Neural progenitor cell (in vitro differentiated cells): Measurements from ENCODE around the gene PPP1R3G. TPM values are rescaled to one million over a fixed set of nuclear protein-coding genes. Genes with fewer than 3 reads are reported as not detected.

ENCODE experiments used
- DNase-seq: peaks from one replicate; pipeline ENCODE4 v3.0.0-alpha.2; 2016; ENCODE audit warnings: low spot score
- H2AFZ ChIP-seq: fragments of 200-600 bp; sonication (generic); replicated peaks from 2 replicates; pipeline ENCODE4 v1.6.1; 2016; ENCODE audit warnings: antibody characterized with exemption
- H3F3A ChIP-seq: fragments of 200-600 bp; sonication (generic); 2 replicates; pipeline ENCODE4 v1.6.1; 2016; ENCODE audit warnings: antibody characterized with exemption, low read depth
- H3K27ac ChIP-seq: fragments of 200-600 bp; sonication (generic); 2 replicates; pipeline ENCODE4 v1.5.1; 2016; ENCODE audit warnings: mild to moderate bottlenecking
- H3K27me3 ChIP-seq: fragments of 200-600 bp; sonication (generic); 2 replicates; pipeline ENCODE4 v1.6.1; 2016; ENCODE audit warnings: mild to moderate bottlenecking, moderate library complexity
- H3K36me3 ChIP-seq: fragments of 200-600 bp; sonication (generic); 2 replicates; pipeline ENCODE4 v1.5.1; 2016
- H3K4me1 ChIP-seq: fragments of 200-600 bp; sonication (generic); 2 replicates; pipeline ENCODE4 v1.6.1; 2016; ENCODE audit warnings: mixed run types
- H3K4me2 ChIP-seq: fragments of 200-600 bp; sonication (generic); 2 replicates; pipeline ENCODE4 v1.6.1; 2016
- H3K4me3 ChIP-seq: fragments of 200-600 bp; sonication (generic); 2 replicates; pipeline ENCODE4 v1.5.1; 2016
- H3K79me2 ChIP-seq: fragments of 200-600 bp; sonication (generic); 2 replicates; pipeline ENCODE4 v1.6.1; 2016; ENCODE audit warnings: low read depth
- H3K9ac ChIP-seq: fragments of 200-600 bp; sonication (generic); 2 replicates; pipeline ENCODE4 v1.6.1; 2016
- H3K9me3 ChIP-seq: fragments of 200-600 bp; sonication (generic); 2 replicates; pipeline ENCODE4 v1.5.1; 2016; ENCODE audit warnings: low read depth
- H4K20me1 ChIP-seq: fragments of 200-600 bp; sonication (generic); 2 replicates; pipeline ENCODE4 v1.6.1; 2016; ENCODE audit warnings: low read depth
- H3K27ac Mint-ChIP-seq: 3 replicates; pipeline ENCODE4 v1.8.0; 2021; ENCODE audit warnings: mixed read lengths
- H3K27me3 Mint-ChIP-seq: 2 replicates; pipeline ENCODE4 v1.8.0; 2022; ENCODE audit warnings: low read depth, mild to moderate bottlenecking, inconsistent platforms, moderate library complexity, mixed read lengths; ENCODE audit not compliant: insufficient read depth
- H3K36me3 Mint-ChIP-seq: 3 replicates; pipeline ENCODE4 v1.8.0; 2021; ENCODE audit warnings: mixed read lengths
- H3K4me1 Mint-ChIP-seq: 3 replicates; pipeline ENCODE4 v1.8.0; 2021; ENCODE audit warnings: mixed read lengths
- H3K4me3 Mint-ChIP-seq: 3 replicates; pipeline ENCODE4 v1.8.0; 2021; ENCODE audit warnings: mild to moderate bottlenecking, moderate library complexity, mixed read lengths
- H3K9me3 Mint-ChIP-seq: 3 replicates; pipeline ENCODE4 v1.8.0; 2020; ENCODE audit warnings: mixed read lengths
- EZH2 ChIP-seq: fragments of 200-600 bp; sonication (generic); IDR thresholded peaks from 2 replicates; pipeline ENCODE4 v1.6.1; 2017; ENCODE audit warnings: antibody characterized with exemption, mild to moderate bottlenecking, moderate library complexity
- EZH2phosphoT487 ChIP-seq: fragments of 200-600 bp; sonication (generic); IDR thresholded peaks from 2 replicates; pipeline ENCODE4 v1.6.1; 2017; ENCODE audit warnings: antibody characterized with exemption
- total RNA-seq: library from RNA; depleted of rRNA; stranded (reverse); fragments of >200 nt; gene quantifications from 2 replicates; pipeline ENCODE4 v1.2.3, GENCODE V29; 2015; ENCODE audit warnings: low replicate concordance
- TF ChIP-seq, protein P1 (sequence below): fragments of 200-600 bp; sonication (generic); IDR thresholded peaks from 2 replicates; pipeline ENCODE4 v1.5.1; 2017; ENCODE audit warnings: antibody characterized with exemption, mild to moderate bottlenecking

The PPP1R3G gene
- total RNA-seq, 1 donor from 2014 or later: 0.36 TPM

DNA sequence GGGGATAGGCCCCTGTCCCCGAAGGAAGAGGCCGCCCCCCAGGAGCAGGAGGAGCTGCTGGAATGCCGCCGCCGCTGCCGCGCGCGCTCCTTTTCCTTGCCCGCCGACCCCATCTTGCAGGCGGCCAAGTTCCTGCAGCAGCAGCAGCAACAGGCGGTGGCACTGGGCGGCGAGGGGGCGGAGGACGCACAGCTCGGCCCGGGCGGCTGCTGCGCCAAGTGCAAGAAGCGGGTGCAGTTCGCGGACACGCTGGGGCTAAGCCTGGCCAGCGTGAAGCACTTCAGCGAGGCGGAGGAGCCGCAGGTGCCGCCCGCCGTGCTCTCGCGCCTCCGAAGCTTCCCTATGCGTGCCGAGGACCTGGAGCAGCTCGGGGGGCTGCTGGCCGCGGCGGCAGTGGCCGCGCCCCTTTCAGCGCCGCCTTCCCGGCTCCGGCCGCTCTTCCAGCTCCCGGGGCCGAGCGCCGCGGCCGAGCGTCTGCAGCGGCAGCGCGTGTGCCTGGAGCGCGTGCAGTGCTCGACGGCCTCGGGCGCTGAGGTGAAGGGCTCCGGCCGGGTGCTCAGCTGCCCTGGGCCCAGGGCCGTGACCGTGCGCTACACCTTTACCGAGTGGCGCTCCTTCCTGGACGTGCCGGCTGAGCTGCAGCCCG, 630 bp downstream of the PPP1R3G start:
- Histone ChIP-seq H3K4me1 (peaks cover 20% of the 10 kb centered on the region), H3K36me3 (no peaks in the 10 kb centered on the region), H3K9ac (no peak overlapping the region), H3K9me3 (no peaks in the 10 kb centered on the region), H3K27ac (no peak overlapping the region), H3K27me3 (peaks cover 86% of the 10 kb centered on the region), H4K20me1 (peaks cover 5% of the 10 kb centered on the region), H3F3A (peaks cover 7% of the 10 kb centered on the region), H3K4me3 (peak overlapping the region; percentile 57), H3K79me2 (no peaks in the 10 kb centered on the region), H2AFZ (peak overlapping the region; percentile 92), H3K4me2 (peak overlapping the region; percentile 85)
- no peak overlapping the region for H3K27ac Mint-ChIP-seq
- H3K9me3 Mint-ChIP-seq: peaks cover 2% of the 10 kb centered on the region
- peak; percentile 73 for DNase-seq
- H3K4me1 Mint-ChIP-seq: peaks cover 18% of the 10 kb centered on the region
- H3K4me3 Mint-ChIP-seq: peak overlapping the region; percentile 74
- TF ChIP-seq, protein P1, sequence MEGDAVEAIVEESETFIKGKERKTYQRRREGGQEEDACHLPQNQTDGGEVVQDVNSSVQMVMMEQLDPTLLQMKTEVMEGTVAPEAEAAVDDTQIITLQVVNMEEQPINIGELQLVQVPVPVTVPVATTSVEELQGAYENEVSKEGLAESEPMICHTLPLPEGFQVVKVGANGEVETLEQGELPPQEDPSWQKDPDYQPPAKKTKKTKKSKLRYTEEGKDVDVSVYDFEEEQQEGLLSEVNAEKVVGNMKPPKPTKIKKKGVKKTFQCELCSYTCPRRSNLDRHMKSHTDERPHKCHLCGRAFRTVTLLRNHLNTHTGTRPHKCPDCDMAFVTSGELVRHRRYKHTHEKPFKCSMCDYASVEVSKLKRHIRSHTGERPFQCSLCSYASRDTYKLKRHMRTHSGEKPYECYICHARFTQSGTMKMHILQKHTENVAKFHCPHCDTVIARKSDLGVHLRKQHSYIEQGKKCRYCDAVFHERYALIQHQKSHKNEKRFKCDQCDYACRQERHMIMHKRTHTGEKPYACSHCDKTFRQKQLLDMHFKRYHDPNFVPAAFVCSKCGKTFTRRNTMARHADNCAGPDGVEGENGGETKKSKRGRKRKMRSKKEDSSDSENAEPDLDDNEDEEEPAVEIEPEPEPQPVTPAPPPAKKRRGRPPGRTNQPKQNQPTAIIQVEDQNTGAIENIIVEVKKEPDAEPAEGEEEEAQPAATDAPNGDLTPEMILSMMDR: no peak
- TF ChIP-seq EZH2phosphoT487 (peak; percentile 78), EZH2 (peak; percentile 60)
- no peaks in the 10 kb centered on the region for H3K36me3 Mint-ChIP-seq
- H3K27me3 Mint-ChIP-seq: peaks cover 18% of the 10 kb centered on the region

DNA sequence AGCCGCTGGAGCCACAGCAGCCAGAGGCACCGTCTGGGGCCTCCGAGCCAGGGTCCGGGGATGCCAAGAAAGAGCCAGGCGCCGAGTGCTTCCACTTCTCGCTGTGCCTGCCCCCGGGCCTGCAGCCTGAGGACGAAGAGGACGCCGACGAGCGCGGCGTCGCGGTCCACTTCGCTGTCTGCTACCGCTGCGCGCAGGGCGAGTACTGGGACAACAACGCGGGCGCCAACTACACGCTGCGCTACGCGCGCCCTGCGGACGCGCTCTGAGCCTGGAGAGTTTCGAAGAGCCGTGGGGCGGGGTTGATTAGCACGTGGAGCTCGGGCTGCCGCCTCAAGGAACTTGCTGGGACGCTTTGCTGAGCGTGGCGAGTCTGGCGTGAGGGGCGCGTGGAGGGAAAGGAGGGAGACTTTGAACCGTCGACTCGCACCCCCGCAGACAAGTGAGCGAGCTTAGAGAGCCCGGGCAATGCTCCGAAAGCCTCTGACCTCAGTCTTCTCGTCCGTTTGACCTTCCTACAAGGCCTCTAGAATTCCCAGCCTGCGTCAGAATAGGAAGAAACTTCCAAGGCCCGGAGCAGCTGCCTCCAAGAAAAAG, 1.3 kb downstream of the PPP1R3G start:
- Histone ChIP-seq H3K36me3 (no peaks in the 10 kb centered on the region), H3K4me2 (peak overlapping the region; percentile 85), H3K79me2 (no peaks in the 10 kb centered on the region), H3K4me1 (peaks cover 20% of the 10 kb centered on the region), H3K4me3 (peak overlapping the region; percentile 57), H2AFZ (peak overlapping the region; percentile 92), H4K20me1 (peaks cover 5% of the 10 kb centered on the region), H3F3A (peaks cover 7% of the 10 kb centered on the region), H3K27me3 (peaks cover 83% of the 10 kb centered on the region), H3K9me3 (no peaks in the 10 kb centered on the region), H3K9ac (no peak overlapping the region), H3K27ac (no peak overlapping the region)
- Mint-ChIP-seq H3K36me3 (no peaks in the 10 kb centered on the region), H3K9me3 (peaks cover 2% of the 10 kb centered on the region), H3K27me3 (peaks cover 18% of the 10 kb centered on the region), H3K4me3 (peak overlapping the region; percentile 74), H3K27ac (no peak overlapping the region), H3K4me1 (peaks cover 18% of the 10 kb centered on the region)
- peak; percentile 60 for DNase-seq
- TF ChIP-seq EZH2 (peak; percentile 37), EZH2phosphoT487 (peak; percentile 48)
- TF ChIP-seq, protein P1: no peak

DNA sequence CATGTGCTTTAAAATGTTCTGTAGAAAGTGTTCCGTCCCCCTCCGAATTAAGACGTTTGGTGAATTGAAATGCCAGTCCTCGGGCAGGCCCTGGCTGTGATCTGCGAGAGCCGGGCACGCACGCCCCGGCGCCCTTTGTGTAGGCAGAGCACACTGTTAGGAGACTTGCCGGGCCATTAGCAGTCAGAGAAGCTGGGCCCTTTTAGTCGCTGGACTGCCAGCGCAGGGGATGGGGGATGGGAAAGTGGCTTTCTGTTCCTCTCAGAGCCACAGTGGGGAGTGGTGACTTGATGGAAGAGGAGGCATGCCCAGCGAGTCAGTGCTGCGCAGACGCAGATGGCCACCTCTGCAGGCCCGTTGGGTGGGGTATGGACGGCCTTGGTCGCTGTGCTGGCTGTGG, 2.2 kb downstream of the PPP1R3G start:
- no peaks in the 10 kb centered on the region for H3K36me3 ChIP-seq
- peaks cover 73% of the 10 kb centered on the region for H3K27me3 ChIP-seq
- H3K4me2 ChIP-seq: no peak overlapping the region
- Mint-ChIP-seq H3K4me1 (peaks cover 16% of the 10 kb centered on the region), H3K27me3 (peaks cover 17% of the 10 kb centered on the region), H3K4me3 (peak overlapping the region; percentile 27), H3K9me3 (peaks cover 1% of the 10 kb centered on the region), H3K27ac (no peak overlapping the region), H3K36me3 (no peaks in the 10 kb centered on the region)
- H3K9ac ChIP-seq: no peak overlapping the region
- no peaks in the 10 kb centered on the region for H3K9me3 ChIP-seq
- peaks cover 7% of the 10 kb centered on the region for H3F3A ChIP-seq
- no peaks in the 10 kb centered on the region for H3K79me2 ChIP-seq
- TF ChIP-seq, protein P1: no peak
- no peak for TF ChIP-seq EZH2phosphoT487
- no peak for TF ChIP-seq EZH2
- no peak overlapping the region for H3K27ac ChIP-seq
- peak; percentile 69 for DNase-seq
- H4K20me1 ChIP-seq: peaks cover 5% of the 10 kb centered on the region
- H2AFZ ChIP-seq: no peak overlapping the region
- peaks cover 20% of the 10 kb centered on the region for H3K4me1 ChIP-seq
- no peak overlapping the region for H3K4me3 ChIP-seq
